ENCODE measurements around the gene DENND1A.
"Not testable (repeated sequence)": the region's sequence is repeated elsewhere in the genome, so short reads cannot be mapped to it uniquely, and the experiment has no call there.

The DENND1A gene

DNA sequence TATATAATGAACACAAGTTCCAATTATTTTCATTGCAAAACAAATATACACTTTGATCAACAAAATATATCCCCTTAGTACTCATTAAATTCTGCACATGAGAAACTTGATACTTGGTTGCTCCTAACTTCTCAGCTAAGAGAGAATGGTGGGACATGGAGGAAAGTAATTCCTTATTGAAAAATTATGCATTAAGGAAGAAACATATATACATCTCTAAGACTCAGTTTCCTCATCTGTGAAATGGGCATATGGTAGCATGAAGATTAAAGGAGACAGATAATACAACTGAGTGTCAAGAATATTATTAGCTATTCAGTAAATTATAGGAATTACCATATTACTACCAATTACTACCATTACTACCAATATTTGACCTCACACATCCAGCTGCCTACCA is 488.2 kb downstream of the DENND1A start:
- DNase-seq = no peak

DNA sequence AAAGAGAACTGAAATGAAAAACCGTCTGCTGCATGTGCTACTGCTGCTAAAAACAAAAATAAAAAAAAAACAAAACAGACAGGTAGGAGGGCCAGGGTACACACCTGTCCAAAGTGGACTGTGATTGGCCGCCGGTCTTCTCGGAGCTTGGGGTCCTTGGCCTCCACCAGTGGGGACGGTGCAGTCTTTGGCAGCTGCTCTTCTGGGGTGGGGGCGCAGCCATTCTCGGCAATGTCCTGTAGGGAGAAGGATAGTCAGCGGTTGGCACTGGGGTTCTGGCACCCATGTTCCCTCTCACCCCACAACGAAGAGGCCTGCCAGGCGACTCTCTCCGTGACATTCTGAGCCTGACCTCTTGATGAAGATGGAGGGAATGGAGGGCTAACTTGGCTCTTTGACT is 489.7 kb downstream of the DENND1A start:
- DNase-seq = no peak

DNA sequence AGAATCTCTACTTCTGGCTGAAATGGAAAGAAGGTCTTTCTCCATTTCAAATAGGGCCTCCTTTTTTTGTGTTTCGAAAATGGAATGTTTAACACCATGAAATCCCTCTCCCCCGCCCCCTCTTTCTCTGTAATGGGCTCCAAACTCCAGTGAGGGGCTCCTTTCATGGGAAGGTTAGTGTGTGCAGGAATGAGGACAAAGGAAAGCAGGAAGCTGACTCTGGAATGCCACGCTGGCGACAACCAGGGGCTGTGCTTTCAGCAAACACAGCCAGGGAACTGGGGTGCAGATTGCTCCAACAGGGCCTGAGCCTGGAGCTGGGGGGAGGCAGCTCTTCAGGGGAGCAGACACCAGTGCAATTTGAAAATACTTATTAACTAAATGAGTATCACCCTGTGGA is 491.1 kb downstream of the DENND1A start:
- no peak for DNase-seq

DNA sequence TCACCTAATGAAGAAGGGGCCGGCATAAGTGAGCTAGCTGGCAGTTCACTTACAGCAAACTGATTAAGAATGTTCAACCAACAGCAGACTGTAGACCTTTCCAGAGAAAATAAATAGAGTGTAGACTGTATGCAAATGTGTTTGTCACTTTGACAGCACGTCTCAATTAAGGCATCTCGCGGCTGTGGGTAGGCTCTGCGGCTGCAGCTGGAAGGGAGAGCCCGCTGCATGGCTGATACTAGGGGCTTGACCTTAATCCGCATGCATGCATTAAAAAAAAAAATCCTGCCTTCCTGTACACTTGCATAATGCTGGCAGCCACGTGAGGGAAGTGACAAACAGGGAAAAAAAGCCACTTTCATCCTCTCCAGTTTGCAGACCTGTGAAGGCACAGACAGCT is 491.6 kb downstream of the DENND1A start:
- DNase-seq = no peak

DNA sequence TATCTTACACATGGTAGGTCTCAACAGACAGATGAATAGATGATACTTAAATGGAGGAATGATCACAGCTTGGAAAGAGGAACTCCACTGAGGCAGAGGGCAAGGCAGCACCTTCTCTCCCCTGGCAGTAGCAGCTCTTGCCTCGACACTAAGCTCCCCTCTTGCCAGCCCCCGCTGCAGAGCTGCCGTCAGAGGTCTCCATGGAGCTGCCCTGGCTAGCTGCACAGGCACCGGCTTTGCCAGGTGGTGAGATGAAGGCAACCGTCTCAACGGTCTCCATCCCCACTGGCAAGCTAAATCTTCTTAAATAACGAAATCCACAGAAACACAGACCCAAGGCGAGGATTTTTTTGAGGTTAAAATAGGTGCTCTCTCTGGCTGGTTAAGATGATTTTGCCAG is 492.7 kb downstream of the DENND1A start:
- DNase-seq = no peak

DNA sequence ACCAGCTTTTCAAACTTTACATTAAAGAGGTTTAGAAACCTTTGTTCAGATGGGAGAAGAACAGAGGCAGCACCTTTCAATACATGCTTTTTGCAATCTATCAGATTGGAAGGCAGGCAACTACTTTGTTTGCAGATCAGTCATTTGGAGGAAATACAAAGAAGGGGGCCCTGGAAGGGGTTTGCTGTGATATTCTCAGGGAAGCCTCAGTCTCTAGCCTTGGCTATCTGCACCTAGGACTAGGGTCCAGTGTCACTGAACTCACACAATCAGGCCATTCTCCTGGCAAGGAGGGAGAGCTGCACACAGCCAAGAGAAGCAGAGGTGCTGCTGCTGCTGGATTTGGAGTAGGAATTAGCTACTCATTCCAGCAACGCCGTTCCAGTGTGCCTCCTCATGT is 494.5 kb downstream of the DENND1A start:
- DNase-seq = no peak

DNA sequence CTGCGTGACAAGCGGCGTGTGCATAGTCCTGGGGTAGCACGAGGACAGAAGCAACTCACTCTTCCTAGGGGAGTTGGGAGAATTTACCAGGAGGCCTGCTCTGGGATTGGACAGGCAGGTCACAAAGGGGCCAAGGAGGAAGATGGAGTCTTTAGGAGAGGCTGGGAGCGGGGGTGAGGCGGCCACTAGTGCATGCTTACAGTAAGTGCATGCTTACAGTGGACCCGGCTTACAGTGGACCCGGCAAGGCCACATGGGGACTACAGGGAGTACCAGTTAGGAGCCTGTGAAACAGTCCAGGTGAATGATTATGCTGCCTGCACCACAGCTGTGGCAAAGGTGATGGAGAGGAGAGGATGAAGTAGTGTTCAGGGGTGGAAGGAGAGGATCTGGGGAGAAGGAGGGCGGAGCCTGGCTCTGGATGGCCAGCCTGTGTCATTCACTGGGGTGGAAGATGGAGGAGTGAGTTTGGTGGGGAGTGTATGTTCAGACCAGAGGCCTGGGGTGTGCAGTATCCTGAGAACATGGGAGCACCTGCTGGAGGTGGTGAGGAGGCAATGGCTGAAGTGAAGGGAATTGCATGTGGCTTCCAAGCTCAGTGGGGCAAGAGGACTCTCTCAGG is 495.2 kb downstream of the DENND1A start:
- DNase-seq = no peak

DNA sequence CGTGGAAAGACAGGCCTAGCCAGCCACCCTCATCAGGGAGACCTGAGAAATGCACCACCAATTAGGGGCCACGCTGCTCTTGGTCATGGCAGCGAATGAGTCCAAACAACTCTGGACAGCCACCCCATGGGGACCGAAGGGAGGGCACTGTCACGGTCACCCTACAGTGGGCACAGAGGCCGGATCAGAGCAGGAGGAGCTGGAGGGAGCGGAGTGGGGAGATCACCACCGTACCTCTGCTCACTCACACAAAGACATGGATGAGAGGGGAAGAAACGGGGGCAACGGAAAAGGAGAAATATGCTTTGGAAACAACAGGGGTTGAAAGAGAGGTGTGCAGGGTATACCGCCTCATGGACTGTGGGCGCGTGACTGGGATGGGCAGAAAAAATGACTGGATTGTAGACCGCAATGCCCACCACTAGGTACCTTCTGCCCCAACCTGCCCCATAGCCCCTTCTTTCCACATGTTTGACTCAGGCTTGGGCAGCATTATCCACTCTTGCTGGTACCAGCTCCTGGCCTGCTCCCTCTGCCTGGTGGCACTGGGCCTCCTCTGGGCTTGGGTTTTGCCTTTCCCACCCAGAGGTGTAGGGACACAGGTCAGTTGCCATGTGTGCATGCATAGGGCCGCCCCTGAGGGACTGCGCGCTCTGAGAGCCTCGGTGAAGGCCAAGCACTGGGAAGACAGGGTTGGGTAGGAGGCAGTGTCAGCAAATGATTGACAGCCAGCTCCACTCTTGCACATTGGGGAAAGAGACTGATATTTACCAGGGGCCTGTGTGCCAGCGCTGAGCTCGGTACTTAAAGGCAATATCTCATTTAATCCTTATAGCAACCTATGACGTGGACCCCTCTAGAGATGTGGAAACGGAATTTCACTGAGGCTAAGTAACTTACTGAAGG is 497.3 kb downstream of the DENND1A start:
- no peak for DNase-seq

DNA sequence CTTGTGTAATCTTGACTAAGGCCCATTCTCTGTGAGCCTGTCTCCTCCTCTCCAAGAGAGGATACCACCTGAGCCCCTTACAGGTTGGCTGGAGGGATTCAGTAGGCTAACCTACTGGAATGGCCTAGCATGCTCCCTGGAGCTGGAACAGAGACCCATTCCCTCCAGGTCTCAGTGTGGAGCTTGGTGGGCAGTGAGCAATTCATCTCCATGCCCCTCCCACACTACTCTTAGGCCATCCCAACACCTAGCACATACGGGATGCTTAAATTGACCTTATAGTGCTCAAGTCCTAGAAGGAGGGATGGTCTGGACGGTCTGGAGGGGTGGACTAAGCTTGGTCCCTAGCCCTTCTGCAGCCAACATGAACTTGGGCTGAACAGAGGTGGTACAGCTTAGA is 498.3 kb downstream of the DENND1A start:
- no peak for DNase-seq

DNA sequence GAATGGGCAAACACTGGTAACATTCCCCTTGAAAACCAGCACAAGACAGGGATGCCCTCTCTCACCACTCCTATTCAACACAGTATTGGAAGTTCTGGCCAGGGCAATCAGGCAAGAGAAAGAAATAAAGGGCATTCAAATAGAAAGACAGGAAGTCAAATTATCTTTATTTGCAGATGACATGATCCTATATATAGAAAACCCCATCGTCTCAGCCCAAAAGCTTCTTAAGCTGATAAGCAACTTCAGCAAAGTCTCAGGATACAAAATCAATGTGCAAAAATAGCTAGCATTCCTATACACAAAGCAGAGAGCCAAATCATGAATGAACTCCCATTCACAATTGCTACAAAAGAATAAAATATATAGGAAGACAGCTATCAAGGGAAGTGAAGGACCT is 501.5 kb downstream of the DENND1A start:
- DNase-seq = not testable (repeated sequence)

DNA sequence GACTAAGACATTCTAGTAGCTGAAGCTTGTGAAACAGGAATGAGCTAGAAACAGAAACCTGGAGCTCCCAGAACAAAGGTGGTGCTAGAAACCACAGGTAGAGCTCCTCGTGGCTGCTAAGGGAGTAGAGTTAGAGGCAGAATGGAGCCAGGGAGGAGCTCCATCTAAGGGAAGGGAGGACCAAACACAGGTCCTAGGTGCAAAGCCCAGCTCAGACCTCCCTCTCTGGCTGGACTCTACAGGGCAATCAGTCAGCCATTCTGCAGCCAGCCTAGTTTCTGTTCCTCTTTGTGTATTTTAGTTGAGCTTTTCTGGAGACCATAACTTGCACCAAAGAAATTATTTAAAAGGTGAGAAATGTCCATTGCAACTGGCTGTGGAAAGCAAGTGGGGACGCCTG is 503.5 kb downstream of the DENND1A start:
- DNase-seq = no peak

DNA sequence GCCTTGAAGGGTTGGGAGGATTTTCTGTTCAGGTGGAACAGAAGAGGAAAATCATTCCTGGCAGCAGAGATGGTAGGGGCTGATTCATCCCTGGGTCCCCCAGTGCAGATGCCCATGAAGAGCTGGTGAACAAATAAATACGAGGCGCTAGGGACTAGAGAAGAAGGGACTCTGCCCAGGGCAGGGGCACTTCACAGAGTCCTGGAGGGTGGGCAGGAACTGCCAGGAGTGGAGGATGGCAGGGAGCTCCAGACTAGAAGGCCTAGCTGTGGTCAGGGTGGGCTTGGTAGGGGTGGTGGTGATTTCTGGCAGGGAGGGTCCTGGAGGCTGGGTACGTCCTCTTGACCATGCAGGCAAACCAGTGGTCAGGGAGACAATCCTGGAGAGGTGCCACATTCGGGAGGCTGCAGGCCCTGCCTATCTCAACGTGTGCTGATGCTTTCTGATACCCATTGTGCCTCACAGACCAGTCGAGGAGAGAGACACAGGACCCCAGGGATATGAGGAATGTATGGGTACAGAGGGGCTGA is 504.0 kb downstream of the DENND1A start:
- DNase-seq = no peak

DNA sequence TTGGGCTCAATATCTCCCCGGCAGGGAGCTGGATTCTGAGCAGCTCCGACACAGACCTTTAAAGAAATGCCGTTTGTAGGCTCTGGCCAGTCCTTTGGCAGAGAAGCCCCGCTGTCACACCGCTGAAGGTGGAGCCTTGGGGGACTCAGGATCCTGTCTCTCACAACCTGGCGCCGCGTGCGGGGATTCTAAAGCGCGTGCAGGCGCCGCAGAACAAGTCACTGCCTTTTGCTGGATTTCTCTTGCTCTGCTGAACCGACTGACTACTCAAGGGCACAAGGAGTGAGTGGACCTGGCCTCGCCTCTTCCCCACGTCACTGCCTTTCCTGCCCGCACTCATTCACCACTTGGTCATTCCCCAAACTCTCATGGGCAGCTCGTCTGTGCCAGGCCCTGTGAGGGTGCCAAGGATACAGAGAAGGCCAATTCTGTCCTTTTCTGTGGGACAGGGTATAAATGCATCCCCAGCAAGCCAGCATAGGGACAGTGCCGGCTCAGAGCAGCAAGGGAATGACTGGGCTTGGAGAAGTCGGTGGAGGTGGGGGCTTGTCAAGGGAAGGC is 504.6 kb downstream of the DENND1A start:
- no peak for DNase-seq

DNA sequence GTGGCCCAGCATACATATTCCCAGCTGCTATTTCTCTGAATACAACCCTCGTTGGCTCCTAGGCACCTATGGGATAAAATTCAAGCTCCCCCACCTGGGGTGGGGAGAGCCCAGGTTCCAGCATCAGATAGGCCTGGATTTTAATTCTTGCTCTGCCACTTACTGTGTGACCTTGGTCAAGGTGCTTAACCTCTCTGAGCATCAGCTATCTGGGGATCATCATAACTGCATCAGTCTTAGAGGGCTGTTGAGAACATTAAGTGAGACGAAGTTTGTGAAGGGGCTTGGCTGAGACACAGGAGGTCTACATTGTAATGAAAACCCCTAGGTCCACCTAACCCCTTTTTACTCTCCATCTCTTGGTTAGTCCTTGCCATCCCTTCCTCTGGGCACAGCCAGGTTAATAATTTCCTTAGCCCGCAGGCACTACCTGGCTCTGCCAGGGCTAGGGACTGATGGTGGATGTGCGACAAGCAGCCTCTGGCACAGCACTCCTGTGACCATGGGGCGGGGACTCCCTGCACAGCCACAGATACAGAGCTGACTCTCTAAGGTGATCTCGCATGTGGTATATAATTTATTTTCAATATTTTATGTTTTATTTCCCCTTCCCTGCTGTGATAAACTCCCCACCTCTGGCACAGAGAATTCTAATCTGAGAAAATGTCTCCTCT is 505.2 kb downstream of the DENND1A start:
- DNase-seq = no peak

DNA sequence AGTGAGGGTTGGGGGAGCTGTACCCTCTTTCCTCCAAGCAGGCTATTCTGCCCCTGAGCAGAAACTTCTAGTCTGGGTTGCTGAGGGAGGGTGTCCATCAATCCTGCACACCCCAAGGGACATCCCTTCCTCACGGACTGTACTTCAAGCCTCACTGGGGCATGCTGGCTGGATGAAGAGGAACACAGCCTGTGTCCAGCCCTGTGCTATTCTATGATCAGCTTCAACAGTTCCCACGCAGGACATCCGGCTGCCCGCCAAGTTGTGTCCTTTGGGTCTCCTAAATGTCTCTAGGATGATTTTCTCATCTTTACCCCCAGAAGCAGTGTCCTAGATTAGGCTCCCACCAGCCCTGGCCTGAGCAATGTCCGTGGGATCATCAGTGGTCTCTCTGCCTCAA is 505.8 kb downstream of the DENND1A start:
- no peak for DNase-seq

DNA sequence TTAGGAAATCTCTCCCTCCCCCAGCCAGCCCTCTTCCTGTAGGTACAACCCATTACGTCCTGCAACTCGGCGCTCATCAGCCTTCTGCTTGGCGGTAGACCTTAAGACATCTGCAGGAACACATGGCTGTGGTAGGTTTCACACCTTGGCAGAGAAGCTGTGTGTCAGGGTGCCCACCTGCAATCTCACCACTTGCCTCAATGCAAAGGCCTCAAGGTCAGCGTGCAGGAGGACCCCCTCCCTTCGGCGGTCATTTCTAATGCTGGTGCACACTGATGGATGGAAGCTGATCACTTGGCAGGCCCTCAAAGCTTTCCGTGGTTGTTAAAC is 506.6 kb downstream of the DENND1A start:
- no peak for DNase-seq

DNA sequence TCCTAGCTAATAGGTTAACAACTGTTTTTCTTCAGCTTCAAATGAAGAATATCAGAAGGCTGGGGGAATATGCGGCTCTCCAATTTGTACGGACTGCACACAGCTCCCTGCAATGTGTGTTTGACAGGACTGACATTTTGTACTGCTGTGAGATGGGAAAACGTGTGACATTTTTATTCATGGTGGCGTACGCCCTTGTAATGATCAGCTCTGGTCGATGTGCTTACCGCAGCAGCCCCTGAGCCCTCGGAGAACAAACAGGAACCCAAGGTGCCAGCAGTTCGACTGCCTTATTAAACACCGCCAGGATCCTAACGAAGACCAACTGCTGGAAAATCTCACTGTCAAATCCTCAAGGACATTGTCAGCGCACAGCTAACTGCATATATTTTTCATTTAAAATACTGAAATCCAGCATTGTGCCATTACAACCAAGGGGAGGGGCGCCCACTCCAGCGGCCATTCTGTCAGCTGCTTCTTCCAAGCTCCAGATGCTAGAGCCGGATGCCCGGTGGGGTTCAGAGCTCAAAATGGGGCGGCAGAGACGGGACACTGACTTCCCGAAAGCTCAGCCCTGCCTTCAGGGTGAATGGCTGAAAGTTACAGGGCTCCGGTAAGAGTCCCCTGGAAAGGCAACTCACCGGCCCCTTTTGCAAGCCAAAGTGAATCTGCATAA is 507.2 kb downstream of the DENND1A start:
- DNase-seq = no peak

DNA sequence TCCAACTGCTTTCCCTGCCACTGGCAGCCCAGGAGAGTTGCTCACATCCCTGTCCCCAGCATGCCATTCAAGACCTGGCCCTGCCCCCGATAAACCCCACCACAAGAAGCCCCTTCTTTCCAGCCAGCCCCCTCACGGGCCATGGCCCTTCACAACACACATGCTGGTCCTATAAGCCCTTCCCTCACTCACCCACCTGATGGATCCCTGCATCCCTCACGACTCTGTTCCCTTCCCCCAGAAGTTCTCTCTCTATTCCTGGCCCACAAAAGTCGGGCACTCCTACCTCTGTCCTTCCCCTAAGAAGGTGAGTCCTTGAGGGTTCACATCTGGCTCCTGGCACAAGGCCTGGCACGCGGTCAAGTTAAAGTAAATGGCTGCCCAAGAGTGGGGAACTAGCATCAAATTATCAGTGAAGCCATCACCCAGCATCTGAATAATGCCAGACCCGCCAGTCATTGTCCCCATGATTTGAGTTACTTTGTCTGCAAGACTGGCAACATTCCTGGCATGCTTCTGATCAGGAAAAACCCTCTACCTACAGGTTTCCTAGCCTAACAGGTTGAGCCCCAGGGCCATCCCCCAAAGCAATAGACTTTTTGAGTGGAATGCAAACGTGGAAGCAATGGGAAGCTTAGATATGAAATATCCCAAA is 508.0 kb downstream of the DENND1A start:
- DNase-seq = no peak

DNA sequence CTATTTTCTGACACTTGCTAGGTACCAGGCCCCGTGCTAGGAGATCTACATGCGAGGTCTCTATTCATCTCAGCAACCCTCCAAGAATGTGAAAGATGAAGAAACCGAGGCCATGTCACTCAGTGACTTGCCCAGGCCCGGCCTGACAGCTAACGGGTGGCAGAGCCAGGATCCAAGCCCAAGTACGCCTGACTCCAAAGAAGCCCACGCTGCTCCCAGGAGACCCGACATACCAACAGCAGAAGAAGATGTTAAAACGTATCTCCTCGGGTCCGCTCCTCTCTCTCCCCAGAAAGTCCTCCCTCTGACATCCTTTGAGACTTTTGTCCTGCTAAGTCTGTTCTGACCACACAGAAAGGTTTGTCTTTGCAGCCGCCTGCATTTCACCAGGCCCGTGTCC is 508.7 kb downstream of the DENND1A start:
- no peak for DNase-seq

DNA sequence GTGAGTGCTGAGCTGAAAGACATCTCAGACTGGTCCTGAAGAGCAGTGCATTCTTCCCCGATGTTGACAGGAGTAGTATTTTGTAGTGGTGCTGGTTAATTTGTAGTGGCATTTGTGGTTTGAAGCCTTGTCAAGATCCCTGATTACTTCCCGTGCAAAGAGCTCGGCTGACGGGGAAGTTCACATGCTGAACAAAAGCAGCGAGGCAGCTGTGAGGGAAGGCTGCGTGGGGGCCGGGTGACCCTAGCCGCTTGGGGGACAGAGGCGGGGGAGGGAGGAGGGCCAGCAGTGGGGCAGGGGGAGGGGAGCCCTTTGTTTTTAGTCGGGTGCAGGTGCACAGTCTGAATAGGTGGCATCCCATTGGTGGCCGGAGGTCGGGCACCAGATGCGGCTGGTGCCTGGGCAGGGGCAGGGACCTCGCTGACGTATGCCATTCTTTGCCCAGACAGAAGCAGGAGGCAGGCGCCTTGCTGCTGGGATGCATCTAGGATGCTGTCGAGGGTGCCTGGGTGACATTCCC is 509.3 kb downstream of the DENND1A start:
- no peak for DNase-seq

DNA sequence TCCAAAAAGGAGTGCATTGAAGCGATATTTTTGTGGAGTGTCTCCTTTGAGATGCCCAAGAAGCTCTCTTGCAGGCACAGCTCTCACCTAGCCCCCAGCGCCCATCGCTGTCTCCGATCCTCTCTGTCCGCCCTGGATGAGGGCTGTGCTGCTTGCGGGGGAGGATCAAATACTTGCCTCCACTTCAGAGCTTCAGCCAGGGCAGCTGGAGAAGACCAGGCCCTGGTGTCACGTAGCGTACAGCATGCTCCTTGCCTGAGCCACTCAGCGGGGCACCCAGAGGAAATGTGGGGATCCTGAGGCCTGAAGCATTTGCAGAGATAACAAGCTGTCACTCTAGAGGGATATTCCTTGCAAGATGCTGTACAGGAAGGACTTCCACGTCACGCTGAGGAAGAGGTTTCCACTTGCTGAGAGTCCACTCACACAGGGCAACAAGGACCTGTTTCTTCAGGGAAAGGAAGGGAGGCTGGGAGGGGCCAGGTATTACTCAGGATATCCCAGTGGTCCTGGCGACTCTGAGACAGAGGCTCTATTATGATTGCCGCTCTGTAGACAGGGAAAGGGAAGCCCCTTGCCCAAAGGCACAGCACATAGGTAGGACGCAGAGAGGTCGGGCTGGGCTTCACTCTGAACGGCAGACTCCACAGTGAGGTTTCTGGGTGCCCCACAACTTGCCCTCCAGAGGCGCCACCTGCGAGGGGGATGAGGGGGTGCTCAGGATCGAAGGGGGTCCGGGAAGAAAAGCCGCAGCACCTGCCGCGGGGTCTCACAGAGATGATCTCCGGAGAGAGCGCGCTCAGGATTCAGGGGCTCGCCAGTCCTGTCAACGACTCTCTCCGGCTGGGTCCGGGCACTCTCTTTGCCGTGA is 510.0 kb downstream of the DENND1A start:
- DNase-seq = no peak

All from KG1 (cell line).